ENCODE measurements around the gene CLTC.

CLTC gene

GRCh38 chr17:59688008-59688407, 68.3 kb downstream of the CLTC start:
- no peak for DNase-seq

GRCh38 chr17:59688496-59688895, 68.8 kb downstream of the CLTC start:
- DNase-seq: no peak

GRCh38 chr17:59693582-59693981, 73.9 kb downstream of the CLTC start:
- no peak for DNase-seq

- no peak for DNase-seq
These were observed 74.6 kb downstream of the CLTC start for GRCh38 chr17:59694344-59694743.

GRCh38 chr17:59695945-59696681, 76.4 kb downstream of the CLTC start:
- no peak for DNase-seq

- no peak for DNase-seq
These were observed 77.1 kb downstream of the CLTC start for GRCh38 chr17:59696682-59697277.

- no peak for DNase-seq
These were observed 78.4 kb downstream of the CLTC start for GRCh38 chr17:59698143-59698542.

GRCh38 chr17:59699218-59699617, 79.5 kb downstream of the CLTC start:
- no peak for DNase-seq

- no peak for DNase-seq
These were observed 80.1 kb downstream of the CLTC start for GRCh38 chr17:59699786-59700185.

GRCh38 chr17:59702304-59702703, 82.6 kb downstream of the CLTC start:
- DNase-seq: no peak

GRCh38 chr17:59707149-59707970, 87.7 kb downstream of the CLTC start, which contains the start of the genes PTRH2 and VMP1:
PTRH2 (minus strand) TSS chr17:59707430; CDS start chr17:59697978, 9,452 bp downstream.
VMP1 (plus strand) TSS chr17:59707654; CDS start chr17:59731447, 23,793 bp downstream.
- DNase-seq: peak; percentile 86

GRCh38 chr17:59707971-59708430, 88.3 kb downstream of the CLTC start:
- DNase-seq: no peak

- DNase-seq: no peak
These were observed 92.2 kb downstream of the CLTC start for GRCh38 chr17:59711936-59712335.

GRCh38 chr17:59712862-59713261, 93.2 kb downstream of the CLTC start:
- no peak for DNase-seq

GRCh38 chr17:59714255-59714654, 94.6 kb downstream of the CLTC start:
- no peak for DNase-seq

GRCh38 chr17:59716427-59716826, 96.7 kb downstream of the CLTC start:
- DNase-seq: no peak

GRCh38 chr17:59719526-59719925, 99.8 kb downstream of the CLTC start:
- DNase-seq: no peak

GRCh38 chr17:59722623-59723022, 102.9 kb downstream of the CLTC start:
- no peak for DNase-seq

GRCh38 chr17:59723041-59723440, 103.3 kb downstream of the CLTC start:
- DNase-seq: no peak

- DNase-seq: no peak
These were observed 103.9 kb downstream of the CLTC start for GRCh38 chr17:59723607-59724006.

GRCh38 chr17:59725691-59726090, 106.0 kb downstream of the CLTC start:
- DNase-seq: no peak

- DNase-seq: no peak
These were observed 108.3 kb downstream of the CLTC start for GRCh38 chr17:59727817-59728533.
